ENCODE measurements around the gene GFRA1. TPM values are rescaled to one million over a fixed set of nuclear protein-coding genes. Genes with fewer than 3 reads are reported as not detected.

GFRA1 gene
- polyA plus RNA-seq, 1 donor (not counting 4 experiments of a cell fraction or from before 2014, with no cell fraction given), result not detected

DNA sequence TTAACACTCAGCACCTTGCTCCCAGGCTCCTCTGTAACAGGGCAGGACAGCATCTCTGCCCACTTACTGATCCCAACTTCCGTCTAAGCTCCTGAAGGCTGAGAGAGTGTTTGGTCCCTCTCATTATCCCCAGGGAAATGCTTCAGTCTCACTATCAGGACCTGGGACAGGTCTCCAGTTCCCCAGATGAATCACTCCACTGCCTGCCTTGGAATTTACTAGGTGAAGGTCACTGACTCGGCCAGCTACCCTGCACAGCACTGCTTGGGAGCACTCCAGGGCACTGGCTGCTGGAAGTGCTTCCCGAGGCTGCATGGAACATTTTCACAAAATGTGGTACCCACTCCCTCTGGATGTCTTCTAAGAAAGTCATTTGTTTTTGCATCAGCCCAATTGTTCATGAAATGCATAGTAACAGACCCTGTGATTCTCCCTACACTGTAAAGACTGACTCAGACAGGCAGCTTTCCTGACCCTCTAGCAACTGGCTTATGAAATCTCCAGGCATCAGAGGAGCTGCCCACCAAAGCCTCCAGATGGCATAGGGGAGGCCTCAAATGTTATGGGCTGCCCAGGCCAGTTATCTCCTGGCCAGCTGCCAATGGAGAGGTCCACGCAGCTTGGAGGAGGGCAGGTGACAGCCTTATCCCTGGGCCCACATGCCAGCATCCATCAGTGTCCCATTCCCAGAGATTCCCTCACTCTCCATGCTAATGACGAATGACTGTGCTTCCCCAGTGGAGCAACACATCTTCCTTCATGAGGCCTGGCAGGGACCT, 89.1 kb downstream of the GFRA1 start:
- H3K27me3 ChIP-seq (ENCODE audit: control insufficient read depth, extremely low read depth, insufficient read depth, low read length), result no peaks in the 10 kb centered on the region
- H3K4me2 ChIP-seq (ENCODE audit: control insufficient read depth, extremely low read depth, insufficient read depth, low read depth, low read length), result no peak overlapping the region
- DNase-seq (ENCODE audit: low read depth, low spot score) (no peak), FAIRE-seq (no peak)
- TF ChIP-seq EZH2 (IDR thresholded peaks at IDR 0.05; ENCODE audit: low read length), result no peak
- TF ChIP-seq, protein P1, sequence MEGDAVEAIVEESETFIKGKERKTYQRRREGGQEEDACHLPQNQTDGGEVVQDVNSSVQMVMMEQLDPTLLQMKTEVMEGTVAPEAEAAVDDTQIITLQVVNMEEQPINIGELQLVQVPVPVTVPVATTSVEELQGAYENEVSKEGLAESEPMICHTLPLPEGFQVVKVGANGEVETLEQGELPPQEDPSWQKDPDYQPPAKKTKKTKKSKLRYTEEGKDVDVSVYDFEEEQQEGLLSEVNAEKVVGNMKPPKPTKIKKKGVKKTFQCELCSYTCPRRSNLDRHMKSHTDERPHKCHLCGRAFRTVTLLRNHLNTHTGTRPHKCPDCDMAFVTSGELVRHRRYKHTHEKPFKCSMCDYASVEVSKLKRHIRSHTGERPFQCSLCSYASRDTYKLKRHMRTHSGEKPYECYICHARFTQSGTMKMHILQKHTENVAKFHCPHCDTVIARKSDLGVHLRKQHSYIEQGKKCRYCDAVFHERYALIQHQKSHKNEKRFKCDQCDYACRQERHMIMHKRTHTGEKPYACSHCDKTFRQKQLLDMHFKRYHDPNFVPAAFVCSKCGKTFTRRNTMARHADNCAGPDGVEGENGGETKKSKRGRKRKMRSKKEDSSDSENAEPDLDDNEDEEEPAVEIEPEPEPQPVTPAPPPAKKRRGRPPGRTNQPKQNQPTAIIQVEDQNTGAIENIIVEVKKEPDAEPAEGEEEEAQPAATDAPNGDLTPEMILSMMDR (optimal IDR thresholded peaks at IDR 0.05 in 1 of 3, IDR thresholded peaks at IDR 0.05 in 1 of 3, conservative IDR thresholded peaks at IDR 0.05 in 1 of 3; ENCODE audit: extremely low read depth in 1 of 3, insufficient read depth in 2 of 3, low read length in 3 of 3), result no peak
- no peak overlapping the region for H3K9ac ChIP-seq (ENCODE audit: control insufficient read depth, extremely low read depth, insufficient read depth, low read length)
- H3K27ac ChIP-seq (ENCODE audit: control insufficient read depth, insufficient read depth, low read length), result no peak overlapping the region
- no peaks in the 10 kb centered on the region for H3K4me1 ChIP-seq (ENCODE audit: control insufficient read depth, extremely low read depth, insufficient read depth, low read length)
- no peaks in the 10 kb centered on the region for H4K20me1 ChIP-seq (ENCODE audit: control insufficient read depth, extremely low read depth, insufficient read depth, low read length)
- H3K9me1 ChIP-seq (ENCODE audit: control insufficient read depth, extremely low read depth, insufficient read depth, low read length), result no peaks in the 10 kb centered on the region
- H3K4me3 ChIP-seq (ENCODE audit: control insufficient read depth in 2 of 3, extremely low read depth in 1 of 3, insufficient read depth in 2 of 3, low read depth in 1 of 3, low read length in 3 of 3), result no peak overlapping the region
- no peaks in the 10 kb centered on the region for H3K9me3 ChIP-seq (ENCODE audit: control insufficient read depth, low read depth, low read length)
- dilution Hi-C loops (cut with MboI; ENCODE audit: extremely low pct_ligation_motif_present, low sequenced_read_pairs), result no loop called here
- H2AFZ ChIP-seq (ENCODE audit: control insufficient read depth, low read length), result no peak overlapping the region
- H3K79me2 ChIP-seq (ENCODE audit: control insufficient read depth, insufficient read depth, low read length), result no peaks in the 10 kb centered on the region
- no peaks in the 10 kb centered on the region for H3K36me3 ChIP-seq (ENCODE audit: control insufficient read depth in 2 of 2, extremely low read depth in 1 of 2, insufficient read depth in 2 of 2, low read length in 2 of 2)

DNA sequence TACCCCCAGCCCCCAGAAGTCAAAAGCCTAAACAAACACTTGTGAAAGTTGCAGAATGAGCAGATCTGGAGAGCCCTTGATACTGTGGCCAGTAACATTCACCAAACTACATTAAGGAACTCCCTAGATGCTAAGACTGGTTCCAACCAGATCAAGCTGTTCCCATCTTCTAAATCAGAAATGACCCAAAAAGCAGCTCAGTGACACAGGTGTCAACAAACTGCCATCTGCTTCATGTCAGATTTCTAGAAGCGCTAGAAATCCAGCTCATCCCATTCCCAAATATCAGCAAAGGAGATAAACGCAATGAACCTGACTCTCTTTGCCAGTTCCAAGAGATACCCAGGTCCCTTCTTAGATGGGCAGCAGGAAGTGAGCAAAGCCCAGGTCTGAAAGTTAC, 90.6 kb downstream of the GFRA1 start:
- TF ChIP-seq, protein P1 (optimal IDR thresholded peaks at IDR 0.05 in 1 of 3, IDR thresholded peaks at IDR 0.05 in 1 of 3, conservative IDR thresholded peaks at IDR 0.05 in 1 of 3; ENCODE audit: extremely low read depth in 1 of 3, insufficient read depth in 2 of 3, low read length in 3 of 3), result no peak
- no peak for TF ChIP-seq EZH2 (IDR thresholded peaks at IDR 0.05; ENCODE audit: low read length)
- Histone ChIP-seq H3K4me3 (ENCODE audit: control insufficient read depth in 2 of 3, extremely low read depth in 1 of 3, insufficient read depth in 2 of 3, low read depth in 1 of 3, low read length in 3 of 3) (no peak overlapping the region), H3K27ac (ENCODE audit: control insufficient read depth, insufficient read depth, low read length) (no peak overlapping the region), H4K20me1 (ENCODE audit: control insufficient read depth, extremely low read depth, insufficient read depth, low read length) (no peaks in the 10 kb centered on the region), H3K9me1 (ENCODE audit: control insufficient read depth, extremely low read depth, insufficient read depth, low read length) (no peaks in the 10 kb centered on the region), H3K9me3 (ENCODE audit: control insufficient read depth, low read depth, low read length) (no peaks in the 10 kb centered on the region), H3K79me2 (ENCODE audit: control insufficient read depth, insufficient read depth, low read length) (no peaks in the 10 kb centered on the region), H3K4me2 (ENCODE audit: control insufficient read depth, extremely low read depth, insufficient read depth, low read depth, low read length) (no peak overlapping the region), H3K36me3 (ENCODE audit: control insufficient read depth in 2 of 2, extremely low read depth in 1 of 2, insufficient read depth in 2 of 2, low read length in 2 of 2) (no peaks in the 10 kb centered on the region), H2AFZ (ENCODE audit: control insufficient read depth, low read length) (no peak overlapping the region), H3K9ac (ENCODE audit: control insufficient read depth, extremely low read depth, insufficient read depth, low read length) (no peak overlapping the region), H3K27me3 (ENCODE audit: control insufficient read depth, extremely low read depth, insufficient read depth, low read length) (no peaks in the 10 kb centered on the region), H3K4me1 (ENCODE audit: control insufficient read depth, extremely low read depth, insufficient read depth, low read length) (no peaks in the 10 kb centered on the region)
- DNase-seq (ENCODE audit: low read depth, low spot score), result no peak
- FAIRE-seq, result no peak
- dilution Hi-C loops (cut with MboI; ENCODE audit: extremely low pct_ligation_motif_present, low sequenced_read_pairs), result no loop called here
